Measurements from ENCODE around the gene WBP2.

GRCh38 chr17:75814900-75815373 lies 40.2 kb downstream of the WBP2 start:
- TF ChIP-seq POLR2A (IDR thresholded peaks at IDR 0.05; ENCODE audit: borderline replicate concordance, extremely low read depth, insufficient read depth, insufficient read length) (no peak), CEBPB (IDR thresholded peaks at IDR 0.05; ENCODE audit: low read depth) (no peak)

Measured in HCT116 (cell line).